WTC11 (cell line): ENCODE data around the gene COMTD1. TPM values are rescaled to one million over a fixed set of nuclear protein-coding genes. Genes with fewer than 3 reads are reported as not detected.

Experiments
- FOXK1 ChIP-seq: sonication (generic); formaldehyde crosslinking; IDR thresholded peaks from 2 replicates; pipeline ENCODE4 v1.8.0; 2022; ENCODE audit warnings: mild to moderate bottlenecking, moderate library complexity, missing genetic modification reagents
- FOXP1 ChIP-seq: sonication (generic); formaldehyde crosslinking; IDR thresholded peaks from 2 replicates; pipeline ENCODE4 v1.8.0; 2022; ENCODE audit warnings: missing genetic modification reagents, mild to moderate bottlenecking, moderate library complexity, borderline replicate concordance
- IRF2 ChIP-seq: sonication (generic); formaldehyde crosslinking; IDR thresholded peaks from 2 replicates; pipeline ENCODE4 v1.8.0; 2022; ENCODE audit warnings: low read depth, missing genetic modification reagents, borderline replicate concordance
- NR2C2 ChIP-seq: sonication (generic); formaldehyde crosslinking; IDR thresholded peaks from 2 replicates; pipeline ENCODE4 v1.8.0; 2022; ENCODE audit warnings: mild to moderate bottlenecking, missing genetic modification reagents
- SMAD4 ChIP-seq: sonication (generic); formaldehyde crosslinking; IDR thresholded peaks from 2 replicates; pipeline ENCODE4 v1.8.0; 2022; ENCODE audit warnings: mild to moderate bottlenecking, missing genetic modification reagents
- TP53 ChIP-seq: sonication (generic); formaldehyde crosslinking; IDR thresholded peaks from 2 replicates; pipeline ENCODE4 v1.8.1; 2023; ENCODE audit warnings: mild to moderate bottlenecking, missing genetic modification reagents
- ZNF263 ChIP-seq: sonication (generic); formaldehyde crosslinking; IDR thresholded peaks from 2 replicates; pipeline ENCODE4 v1.8.1; 2022; ENCODE audit warnings: low read depth, mild to moderate bottlenecking, moderate library complexity, missing genetic modification reagents
- ZNF317 ChIP-seq: sonication (generic); formaldehyde crosslinking; IDR thresholded peaks from 2 replicates; pipeline ENCODE4 v1.8.1; 2023; ENCODE audit warnings: low read depth, mild to moderate bottlenecking, moderate library complexity, missing genetic modification reagents, borderline replicate concordance
- total RNA-seq: library from RNA; stranded (reverse); gene quantifications from 3 replicates; pipeline ENCODE4 v1.2.3, GENCODE V29; 2021
- TF ChIP-seq, protein P1 (sequence below): sonication (generic); formaldehyde crosslinking; IDR thresholded peaks from 2 replicates; pipeline ENCODE4 v1.8.0; 2023; ENCODE audit warnings: missing genetic modification reagents, mild to moderate bottlenecking, borderline replicate concordance
- TF ChIP-seq, protein P2 (sequence below): fragments of 250-450 bp; sonication (Bioruptor Pico); conservative IDR thresholded peaks from 2 replicates; pipeline ENCODE4 v1.9.0; 2021; ENCODE audit warnings: mild to moderate bottlenecking
- TF ChIP-seq, protein P3 (sequence below): fragments of 250-450 bp; sonication (Bioruptor Pico); IDR thresholded peaks from 2 replicates; pipeline ENCODE4 v1.9.0; 2021; ENCODE audit warnings: moderate library complexity, mild to moderate bottlenecking, inconsistent platforms, borderline replicate concordance
- TF ChIP-seq, protein P4 (sequence below): sonication (generic); formaldehyde crosslinking; conservative IDR thresholded peaks from 2 replicates; pipeline ENCODE4 v1.8.1; 2022; ENCODE audit warnings: mild to moderate bottlenecking, missing genetic modification reagents
- TF ChIP-seq, protein P5 (sequence below): sonication (generic); formaldehyde crosslinking; IDR thresholded peaks from 2 replicates; pipeline ENCODE4 v1.8.0; 2022; ENCODE audit warnings: mild to moderate bottlenecking, missing genetic modification reagents
- TF ChIP-seq, protein P6 (sequence below): fragments of 250-450 bp; sonication (Bioruptor Pico); IDR thresholded peaks from 2 replicates; pipeline ENCODE4 v1.9.0; 2021; ENCODE audit warnings: mild to moderate bottlenecking

Gene COMTD1
- total RNA-seq, 1 experiment from 2014 or later: 47.8 TPM

DNA sequence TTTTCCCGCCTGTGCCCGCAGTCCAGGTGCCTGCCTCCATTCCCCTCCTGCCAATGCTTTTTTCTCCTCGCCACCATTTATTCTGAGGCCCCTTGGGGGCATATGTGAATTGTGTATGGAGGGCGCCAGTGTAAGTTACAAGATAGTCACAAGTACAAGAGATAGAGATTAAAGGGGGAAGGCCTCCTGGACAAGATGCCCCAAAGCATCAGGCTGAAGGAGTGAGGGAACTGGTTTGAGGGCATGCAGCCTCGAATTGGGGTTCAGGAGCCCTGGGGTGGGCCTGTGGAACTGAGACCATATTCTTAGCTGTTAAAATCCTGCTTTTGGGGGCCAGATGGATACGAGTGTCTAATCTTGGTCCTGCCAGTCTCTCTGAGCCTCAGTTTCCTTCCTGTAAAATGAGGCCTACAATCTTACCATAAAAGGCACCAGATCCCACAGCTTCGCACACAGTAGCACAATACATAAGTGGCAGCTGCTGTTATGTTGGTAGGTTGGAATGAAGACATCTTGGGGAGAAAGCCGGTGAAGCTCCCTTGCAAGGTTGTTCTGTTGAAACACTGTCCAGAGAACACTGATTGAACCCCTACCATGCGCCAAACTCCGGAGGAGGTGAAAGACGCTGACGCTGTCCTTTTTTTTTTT, 545 bp upstream of the COMTD1 start (continued):
- no peak for TF ChIP-seq NR2C2 (CRISPR knock-in tag)
- TF ChIP-seq FOXP1: no peak
- TF ChIP-seq SMAD4 (CRISPR knock-in tag): no peak
- TF ChIP-seq, protein P1, sequence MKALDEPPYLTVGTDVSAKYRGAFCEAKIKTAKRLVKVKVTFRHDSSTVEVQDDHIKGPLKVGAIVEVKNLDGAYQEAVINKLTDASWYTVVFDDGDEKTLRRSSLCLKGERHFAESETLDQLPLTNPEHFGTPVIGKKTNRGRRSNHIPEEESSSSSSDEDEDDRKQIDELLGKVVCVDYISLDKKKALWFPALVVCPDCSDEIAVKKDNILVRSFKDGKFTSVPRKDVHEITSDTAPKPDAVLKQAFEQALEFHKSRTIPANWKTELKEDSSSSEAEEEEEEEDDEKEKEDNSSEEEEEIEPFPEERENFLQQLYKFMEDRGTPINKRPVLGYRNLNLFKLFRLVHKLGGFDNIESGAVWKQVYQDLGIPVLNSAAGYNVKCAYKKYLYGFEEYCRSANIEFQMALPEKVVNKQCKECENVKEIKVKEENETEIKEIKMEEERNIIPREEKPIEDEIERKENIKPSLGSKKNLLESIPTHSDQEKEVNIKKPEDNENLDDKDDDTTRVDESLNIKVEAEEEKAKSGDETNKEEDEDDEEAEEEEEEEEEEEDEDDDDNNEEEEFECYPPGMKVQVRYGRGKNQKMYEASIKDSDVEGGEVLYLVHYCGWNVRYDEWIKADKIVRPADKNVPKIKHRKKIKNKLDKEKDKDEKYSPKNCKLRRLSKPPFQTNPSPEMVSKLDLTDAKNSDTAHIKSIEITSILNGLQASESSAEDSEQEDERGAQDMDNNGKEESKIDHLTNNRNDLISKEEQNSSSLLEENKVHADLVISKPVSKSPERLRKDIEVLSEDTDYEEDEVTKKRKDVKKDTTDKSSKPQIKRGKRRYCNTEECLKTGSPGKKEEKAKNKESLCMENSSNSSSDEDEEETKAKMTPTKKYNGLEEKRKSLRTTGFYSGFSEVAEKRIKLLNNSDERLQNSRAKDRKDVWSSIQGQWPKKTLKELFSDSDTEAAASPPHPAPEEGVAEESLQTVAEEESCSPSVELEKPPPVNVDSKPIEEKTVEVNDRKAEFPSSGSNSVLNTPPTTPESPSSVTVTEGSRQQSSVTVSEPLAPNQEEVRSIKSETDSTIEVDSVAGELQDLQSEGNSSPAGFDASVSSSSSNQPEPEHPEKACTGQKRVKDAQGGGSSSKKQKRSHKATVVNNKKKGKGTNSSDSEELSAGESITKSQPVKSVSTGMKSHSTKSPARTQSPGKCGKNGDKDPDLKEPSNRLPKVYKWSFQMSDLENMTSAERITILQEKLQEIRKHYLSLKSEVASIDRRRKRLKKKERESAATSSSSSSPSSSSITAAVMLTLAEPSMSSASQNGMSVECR (CRISPR knock-in tag): no peak
- no peak for TF ChIP-seq IRF2 (CRISPR knock-in tag)
- TF ChIP-seq ZNF317 (CRISPR knock-in tag): no peak
- TF ChIP-seq TP53 (CRISPR knock-in tag): no peak
- TF ChIP-seq, protein P2, sequence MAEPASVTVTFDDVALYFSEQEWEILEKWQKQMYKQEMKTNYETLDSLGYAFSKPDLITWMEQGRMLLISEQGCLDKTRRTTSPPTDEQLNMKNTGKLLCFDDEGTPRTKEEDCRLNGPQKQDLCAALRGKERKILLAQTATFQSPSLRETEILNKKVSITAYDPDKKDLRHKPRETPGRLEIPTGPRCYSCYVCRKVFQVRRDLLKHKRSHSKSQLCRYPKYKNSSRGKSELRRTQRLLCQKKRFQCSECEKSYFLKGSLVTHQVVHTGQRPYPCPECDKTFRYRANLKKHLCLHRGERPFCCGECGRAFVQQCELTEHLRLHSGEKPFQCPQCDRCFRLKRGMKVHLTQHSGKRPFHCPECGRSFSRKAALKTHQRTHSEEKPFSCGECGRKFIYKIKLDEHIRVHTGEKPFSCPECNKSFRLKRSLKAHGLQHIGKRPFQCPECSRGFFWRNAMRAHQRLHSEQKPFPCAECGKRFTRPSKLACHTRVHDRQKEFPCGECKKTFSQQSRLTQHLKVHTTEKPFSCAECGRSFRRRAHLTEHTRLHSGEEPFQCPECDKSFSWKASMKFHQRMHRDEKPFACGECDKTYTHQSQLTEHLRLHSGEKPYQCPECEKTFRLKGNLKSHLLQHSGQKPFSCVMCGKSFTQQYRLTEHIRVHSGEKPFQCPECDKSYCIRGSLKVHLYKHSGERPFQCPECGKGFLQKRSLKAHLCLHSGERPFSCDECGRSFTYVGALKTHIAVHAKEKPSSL (CRISPR knock-in tag): no peak
- TF ChIP-seq ZNF263 (CRISPR knock-in tag): no peak
- TF ChIP-seq FOXK1 (CRISPR knock-in tag): no peak
- TF ChIP-seq, protein P3, sequence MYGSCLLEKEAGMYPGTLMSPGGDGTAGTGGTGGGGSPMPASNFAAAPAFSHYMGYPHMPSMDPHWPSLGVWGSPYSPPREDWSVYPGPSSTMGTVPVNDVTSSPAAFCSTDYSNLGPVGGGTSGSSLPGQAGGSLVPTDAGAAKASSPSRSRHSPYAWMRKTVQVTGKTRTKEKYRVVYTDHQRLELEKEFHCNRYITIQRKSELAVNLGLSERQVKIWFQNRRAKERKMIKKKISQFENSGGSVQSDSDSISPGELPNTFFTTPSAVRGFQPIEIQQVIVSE (CRISPR knock-in tag): no peak
- TF ChIP-seq, protein P4, sequence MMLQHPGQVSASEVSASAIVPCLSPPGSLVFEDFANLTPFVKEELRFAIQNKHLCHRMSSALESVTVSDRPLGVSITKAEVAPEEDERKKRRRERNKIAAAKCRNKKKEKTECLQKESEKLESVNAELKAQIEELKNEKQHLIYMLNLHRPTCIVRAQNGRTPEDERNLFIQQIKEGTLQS (CRISPR knock-in tag): no peak
- TF ChIP-seq, protein P5, sequence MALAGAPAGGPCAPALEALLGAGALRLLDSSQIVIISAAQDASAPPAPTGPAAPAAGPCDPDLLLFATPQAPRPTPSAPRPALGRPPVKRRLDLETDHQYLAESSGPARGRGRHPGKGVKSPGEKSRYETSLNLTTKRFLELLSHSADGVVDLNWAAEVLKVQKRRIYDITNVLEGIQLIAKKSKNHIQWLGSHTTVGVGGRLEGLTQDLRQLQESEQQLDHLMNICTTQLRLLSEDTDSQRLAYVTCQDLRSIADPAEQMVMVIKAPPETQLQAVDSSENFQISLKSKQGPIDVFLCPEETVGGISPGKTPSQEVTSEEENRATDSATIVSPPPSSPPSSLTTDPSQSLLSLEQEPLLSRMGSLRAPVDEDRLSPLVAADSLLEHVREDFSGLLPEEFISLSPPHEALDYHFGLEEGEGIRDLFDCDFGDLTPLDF (CRISPR knock-in tag): no peak
- TF ChIP-seq, protein P6, sequence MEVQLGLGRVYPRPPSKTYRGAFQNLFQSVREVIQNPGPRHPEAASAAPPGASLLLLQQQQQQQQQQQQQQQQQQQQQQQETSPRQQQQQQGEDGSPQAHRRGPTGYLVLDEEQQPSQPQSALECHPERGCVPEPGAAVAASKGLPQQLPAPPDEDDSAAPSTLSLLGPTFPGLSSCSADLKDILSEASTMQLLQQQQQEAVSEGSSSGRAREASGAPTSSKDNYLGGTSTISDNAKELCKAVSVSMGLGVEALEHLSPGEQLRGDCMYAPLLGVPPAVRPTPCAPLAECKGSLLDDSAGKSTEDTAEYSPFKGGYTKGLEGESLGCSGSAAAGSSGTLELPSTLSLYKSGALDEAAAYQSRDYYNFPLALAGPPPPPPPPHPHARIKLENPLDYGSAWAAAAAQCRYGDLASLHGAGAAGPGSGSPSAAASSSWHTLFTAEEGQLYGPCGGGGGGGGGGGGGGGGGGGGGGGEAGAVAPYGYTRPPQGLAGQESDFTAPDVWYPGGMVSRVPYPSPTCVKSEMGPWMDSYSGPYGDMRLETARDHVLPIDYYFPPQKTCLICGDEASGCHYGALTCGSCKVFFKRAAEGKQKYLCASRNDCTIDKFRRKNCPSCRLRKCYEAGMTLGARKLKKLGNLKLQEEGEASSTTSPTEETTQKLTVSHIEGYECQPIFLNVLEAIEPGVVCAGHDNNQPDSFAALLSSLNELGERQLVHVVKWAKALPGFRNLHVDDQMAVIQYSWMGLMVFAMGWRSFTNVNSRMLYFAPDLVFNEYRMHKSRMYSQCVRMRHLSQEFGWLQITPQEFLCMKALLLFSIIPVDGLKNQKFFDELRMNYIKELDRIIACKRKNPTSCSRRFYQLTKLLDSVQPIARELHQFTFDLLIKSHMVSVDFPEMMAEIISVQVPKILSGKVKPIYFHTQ (CRISPR knock-in tag): no peak
